ENCODE data around the gene GNG11.
"Not testable (repeated sequence)": the region's sequence is repeated elsewhere in the genome, so short reads cannot be mapped to it uniquely, and the experiment has no call there.

GNG11 gene

GRCh38 chr7:93911242-93911641 lies 10.3 kb upstream of the GNG11 start:
- DNase-seq, result not testable (repeated sequence)

- DNase-seq, result not testable (repeated sequence)
Observed at GRCh38 chr7:93911661-93912060, 9.9 kb upstream of the GNG11 start.

DNA sequence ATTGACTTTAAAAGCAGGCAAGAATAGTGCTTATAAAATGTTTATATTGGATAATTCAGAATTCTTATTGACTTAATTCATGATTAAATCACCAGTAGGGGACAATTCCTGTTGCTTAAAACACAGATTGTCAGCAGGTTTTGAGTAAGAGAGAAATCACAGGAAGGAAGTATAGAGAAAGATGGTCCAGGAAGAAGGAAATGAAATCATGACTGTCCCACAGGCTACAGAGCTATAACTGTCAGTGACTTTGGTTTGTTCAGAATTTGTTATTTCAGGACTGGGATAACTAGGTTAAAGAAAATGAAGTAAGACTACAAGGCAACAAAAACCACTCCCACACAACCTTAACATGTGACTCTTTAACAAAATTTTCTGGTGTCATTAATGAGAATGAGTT lies 8.3 kb upstream of the GNG11 start:
- no peak for DNase-seq

DNA sequence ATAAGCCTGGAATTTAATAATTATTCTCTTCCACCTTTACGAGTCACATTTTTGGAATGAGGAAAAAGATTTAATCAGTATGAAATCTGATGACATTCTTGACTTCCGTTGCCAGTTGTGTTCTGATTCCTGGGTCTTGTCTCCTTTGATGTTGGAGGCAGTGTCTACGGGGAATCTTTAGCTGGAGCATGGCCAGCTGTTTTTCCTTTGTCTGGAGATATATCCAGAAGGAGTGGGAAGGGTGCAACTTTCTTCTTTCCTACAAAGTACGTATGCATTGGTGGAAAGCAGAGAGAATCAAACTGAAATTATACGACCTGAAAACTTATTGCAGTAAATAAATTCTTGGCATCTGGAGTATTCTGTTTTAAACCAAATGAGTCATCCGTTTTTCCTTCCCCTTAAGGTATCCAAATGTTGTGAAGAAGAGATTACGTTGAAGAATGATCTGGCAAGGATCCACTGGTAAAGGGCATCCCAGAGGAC lies 6.9 kb upstream of the GNG11 start:
- DNase-seq, result no peak

DNA sequence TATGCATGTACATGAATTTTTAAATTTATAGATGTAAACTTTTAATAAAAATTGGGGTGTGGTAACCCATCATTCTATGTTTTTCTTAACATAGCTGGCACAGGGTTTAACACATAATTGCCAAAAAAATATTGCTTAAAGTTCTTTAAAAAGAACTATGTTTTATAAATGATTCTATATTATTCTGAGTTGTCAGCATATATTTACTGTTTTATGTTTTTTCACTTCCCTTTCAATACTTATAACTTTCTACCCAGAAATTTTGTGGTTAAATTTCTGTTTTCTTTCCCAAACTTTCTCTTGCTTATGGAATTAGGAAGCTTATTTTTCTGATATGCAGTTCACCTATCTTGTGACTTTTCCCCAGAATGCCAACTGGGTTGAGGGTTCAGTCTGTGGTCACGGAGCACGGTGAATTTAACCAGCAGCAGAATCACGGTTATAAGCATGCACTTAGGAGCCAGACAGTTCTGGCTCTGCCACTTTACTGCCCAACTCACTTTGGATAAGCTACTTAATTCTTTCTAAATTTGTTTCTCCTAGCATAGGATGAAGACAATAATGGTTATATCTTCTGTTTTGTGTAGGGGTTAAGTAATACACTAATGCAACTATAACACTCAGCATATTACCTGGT lies 6.2 kb upstream of the GNG11 start:
- not testable (repeated sequence) for DNase-seq

GRCh38 chr7:93915888-93916287 lies 5.6 kb upstream of the GNG11 start:
- DNase-seq, result not testable (repeated sequence)

GRCh38 chr7:93916315-93916714 lies 5.2 kb upstream of the GNG11 start:
- not testable (repeated sequence) for DNase-seq

DNA sequence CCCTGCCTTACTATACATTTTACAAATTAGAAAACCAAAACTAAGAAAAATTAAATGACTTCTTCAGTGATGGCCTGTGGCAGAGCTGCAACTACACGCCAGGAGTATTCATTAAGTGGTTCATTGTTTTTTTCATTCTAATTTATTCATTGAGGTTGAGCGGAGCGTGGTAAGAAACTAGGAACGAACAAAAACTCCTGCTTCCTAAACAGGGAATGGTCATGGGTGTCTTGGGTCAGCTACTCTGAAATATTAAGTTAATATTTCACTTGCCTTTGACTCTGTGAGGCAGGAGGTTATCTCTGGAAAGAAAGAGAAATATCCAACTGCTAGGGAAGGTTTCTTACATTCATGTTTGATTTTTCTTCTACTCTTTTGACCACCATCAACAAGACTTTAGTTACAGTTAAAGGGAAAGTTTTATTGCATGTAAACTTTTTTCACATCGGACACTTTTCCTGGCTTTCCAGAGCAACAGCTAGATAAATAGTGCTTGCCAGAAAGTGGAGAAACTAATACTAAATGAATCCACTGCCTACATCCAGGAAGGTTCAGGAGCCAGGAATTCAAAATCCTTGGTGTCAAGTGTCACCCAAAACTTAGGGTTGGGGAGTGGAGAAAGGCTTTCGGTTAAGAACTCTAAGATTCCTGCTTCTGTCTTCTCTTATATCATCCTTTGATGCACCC lies 896 bp upstream of the GNG11 start:
- no peak for DNase-seq

- DNase-seq, result no peak
Observed at GRCh38 chr7:93921186-93921585, 349 bp upstream of the GNG11 start.

DNA sequence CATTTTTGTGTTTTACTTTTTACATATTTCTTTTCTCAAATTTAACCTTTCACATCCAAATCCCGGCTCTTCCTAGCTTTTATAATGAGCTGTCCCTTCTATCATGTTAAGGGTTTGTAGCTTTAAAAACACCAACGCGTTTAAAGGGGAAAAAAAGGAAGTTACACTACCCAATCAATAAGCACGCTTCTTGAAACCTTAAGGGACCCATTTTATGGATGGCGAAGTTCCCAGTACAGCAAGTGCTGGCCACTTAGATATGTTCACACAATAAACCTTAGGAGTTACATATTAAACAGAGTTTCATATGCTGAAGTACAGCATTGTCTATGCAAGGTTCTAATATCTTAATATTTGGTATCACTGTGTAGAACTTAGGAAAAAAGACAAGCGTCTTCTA lies 1.8 kb downstream of the GNG11 start:
- DNase-seq, result no peak

GRCh38 chr7:93923942-93924341 lies 2.4 kb downstream of the GNG11 start:
- DNase-seq, result no peak

GRCh38 chr7:93926800-93927199 lies 5.3 kb downstream of the GNG11 start:
- no peak for DNase-seq

- no peak for DNase-seq
Observed at GRCh38 chr7:93927585-93927984, 6.0 kb downstream of the GNG11 start.

GRCh38 chr7:93931655-93932054 lies 10.1 kb downstream of the GNG11 start:
- no peak for DNase-seq

GRCh38 chr7:93933156-93933555 lies 11.6 kb downstream of the GNG11 start:
- no peak for DNase-seq

DNA sequence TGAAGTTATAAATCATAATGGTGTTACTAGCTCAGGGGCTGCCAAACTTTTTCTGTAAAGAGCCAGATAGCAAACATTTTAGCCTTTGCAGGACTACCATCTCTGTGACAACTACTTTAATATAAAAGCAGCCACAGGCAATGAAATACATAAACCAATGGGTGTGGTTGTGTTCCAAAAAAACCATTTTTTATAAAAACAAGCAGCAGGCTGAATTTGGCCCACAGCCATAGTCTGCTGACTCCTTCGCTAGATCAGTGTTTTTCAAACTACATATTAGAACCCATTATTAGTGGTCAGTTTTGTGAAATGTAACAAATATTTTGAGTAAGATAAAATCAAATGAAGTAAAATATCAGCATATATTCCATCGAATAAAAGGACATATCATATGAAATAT lies 13.6 kb downstream of the GNG11 start:
- no peak for DNase-seq

DNA sequence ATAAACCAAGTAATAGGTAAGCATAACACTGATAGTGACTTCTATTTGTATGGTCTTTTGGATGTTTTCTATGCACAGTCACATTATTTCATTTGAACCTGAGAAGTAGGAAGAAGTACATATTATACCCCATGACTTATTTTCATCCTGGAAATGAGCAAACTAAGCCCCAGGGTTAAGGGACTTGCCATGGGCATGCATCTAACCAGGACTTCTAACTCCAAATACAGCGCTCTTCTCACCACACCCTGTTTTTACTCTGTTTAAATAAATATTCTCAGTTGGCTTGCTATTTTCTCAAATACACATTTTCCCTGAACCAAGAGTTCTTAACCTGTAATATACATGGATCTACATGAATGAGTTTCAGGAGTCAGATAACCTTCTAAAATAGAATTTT lies 16.3 kb downstream of the GNG11 start:
- no peak for DNase-seq

DNA sequence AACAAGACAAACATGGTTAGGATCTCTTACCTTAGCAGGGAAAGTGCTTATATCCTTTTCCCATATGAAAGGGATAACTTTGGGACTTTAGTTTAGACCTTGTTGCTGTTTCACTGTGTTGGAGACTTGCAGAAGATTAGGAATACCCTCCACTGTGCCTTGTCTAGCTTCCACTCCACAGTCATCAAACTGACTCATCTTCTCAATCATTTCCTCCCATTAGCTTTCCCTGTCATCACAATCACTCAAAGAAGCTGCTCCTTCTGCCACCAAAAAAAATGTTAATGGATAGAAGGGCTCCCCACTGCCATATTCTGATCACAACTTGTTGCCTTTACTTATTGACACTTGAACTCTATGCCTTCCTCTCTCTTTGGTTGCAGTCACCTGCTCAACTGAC lies 16.8 kb downstream of the GNG11 start:
- DNase-seq, result no peak

DNA sequence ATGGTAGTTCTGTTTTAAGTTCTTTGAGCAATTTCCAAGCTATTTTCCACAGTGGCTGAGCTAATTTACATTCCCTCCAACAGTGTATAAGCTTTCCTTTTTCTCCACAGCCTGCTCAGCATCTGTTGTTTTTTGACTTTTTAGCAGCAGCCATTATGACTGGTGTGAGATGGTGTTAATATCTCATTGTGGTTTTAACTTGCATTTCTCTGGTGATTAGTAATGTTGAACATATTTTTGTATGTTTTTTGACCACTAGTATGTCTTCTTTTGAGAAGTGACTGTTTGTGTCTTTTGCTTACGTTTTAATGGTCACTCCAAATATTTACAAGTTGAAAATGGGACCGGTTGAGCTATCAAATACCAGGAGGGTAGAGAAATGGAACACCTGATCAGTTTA lies 20.4 kb downstream of the GNG11 start:
- DNase-seq, result no peak

- DNase-seq, result no peak
Observed at GRCh38 chr7:93943816-93944540, 22.4 kb downstream of the GNG11 start.

DNA sequence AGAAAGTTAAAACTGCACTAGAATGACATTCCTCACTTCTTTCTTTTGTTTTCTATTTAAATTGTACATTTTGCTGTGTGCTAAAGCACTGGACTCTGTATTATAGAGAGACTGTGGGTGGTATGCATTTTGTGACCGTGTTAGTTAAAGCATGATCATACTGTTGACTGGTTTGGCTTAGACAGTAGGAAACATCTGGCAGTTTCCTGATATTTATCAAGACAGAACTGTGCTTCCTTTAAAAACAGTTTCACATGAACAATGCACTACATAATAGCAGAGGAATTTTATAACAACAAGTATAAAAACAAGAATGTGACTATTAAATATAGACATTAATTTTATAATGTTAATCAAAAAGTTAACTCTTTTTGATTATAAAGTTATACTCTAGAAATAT lies 23.1 kb downstream of the GNG11 start:
- DNase-seq, result no peak

GRCh38 chr7:93945083-93945482 lies 23.5 kb downstream of the GNG11 start:
- no peak for DNase-seq

Measured in amygdala (tissue), 56 donors.